SU-DHL-6 (cell line): ENCODE results near the gene HHAT.
"Not testable (repeated sequence)": the region's sequence is repeated elsewhere in the genome, so short reads cannot be mapped to it uniquely, and the experiment has no call there.

ENCODE experiments used
- CTCF ChIP-seq: fragments of 200-600 bp; sonication (generic); IDR thresholded peaks from one replicate; pipeline ENCODE4 v1.5.1; 2017; ENCODE audit warnings: antibody characterized with exemption, mild to moderate bottlenecking, low read length, moderate library complexity; ENCODE audit not compliant: insufficient read depth, poor library complexity, severe bottlenecking
- EZH2phosphoT487 ChIP-seq: fragments of 200-600 bp; sonication (generic), shearing (Covaris generic); conservative IDR thresholded peaks from 2 replicates; pipeline ENCODE4 v1.6.1; 2018; ENCODE audit warnings: mild to moderate bottlenecking, antibody characterized with exemption, low read length, moderate library complexity, mixed read lengths

- TF ChIP-seq CTCF, EZH2phosphoT487: not testable (repeated sequence)
Observed at GRCh38 chr1:210661520-210661919, 332.8 kb downstream of the HHAT start.
